Right lung (tissue), 5 donors: ENCODE measurements around the gene TMEM220. TPM values are rescaled to one million over a fixed set of nuclear protein-coding genes. Genes with fewer than 3 reads are reported as not detected.
"Not testable (repeated sequence)": the region's sequence is repeated elsewhere in the genome, so short reads cannot be mapped to it uniquely, and the experiment has no call there.

Experiments used
- DNase-seq, 2 donors: peaks; one replicate each; pipeline ENCODE4 v3.0.0-alpha.2; 2013
- polyA plus RNA-seq, 5 donors: library from polyadenylated mRNA; unstranded; fragments of 120-200 nt; gene quantifications; one replicate each; pipeline versions ENCODE4 v1.2.1 to v1.2.3, GENCODE V29; 2013; ENCODE audit warnings: inconsistent platforms in 1 of 5, low replicate concordance in 1 of 5; ENCODE audit not compliant: insufficient read length in 5 of 5, insufficient read depth in 1 of 5

Gene TMEM220
- polyA plus RNA-seq, 5 donors = 10.0 to 16.4 (median 12.1) TPM

DNA sequence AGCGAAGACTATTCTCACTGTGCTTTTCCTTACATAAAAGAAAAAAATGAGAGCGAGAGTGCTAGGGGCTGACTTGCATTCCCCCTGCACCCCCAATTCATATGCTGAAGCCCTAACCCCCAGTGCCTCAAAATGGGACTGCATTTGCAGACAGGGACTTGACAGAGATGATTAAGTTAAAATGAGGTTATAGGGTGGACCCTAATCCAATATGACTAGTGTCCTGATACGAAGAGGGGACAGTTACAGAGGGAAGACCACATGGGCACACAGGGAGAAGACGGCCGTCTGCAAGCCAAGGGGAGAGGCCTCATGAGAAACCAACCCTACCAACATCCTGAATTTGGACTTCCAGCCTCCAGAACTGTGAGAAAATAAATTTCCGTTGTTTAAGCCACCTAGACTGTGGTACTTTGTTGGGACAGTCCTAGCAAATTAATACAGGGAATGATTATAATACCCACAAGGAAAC lies 1.6 kb upstream of the TMEM220 start:
- DNase-seq = no peak

DNA sequence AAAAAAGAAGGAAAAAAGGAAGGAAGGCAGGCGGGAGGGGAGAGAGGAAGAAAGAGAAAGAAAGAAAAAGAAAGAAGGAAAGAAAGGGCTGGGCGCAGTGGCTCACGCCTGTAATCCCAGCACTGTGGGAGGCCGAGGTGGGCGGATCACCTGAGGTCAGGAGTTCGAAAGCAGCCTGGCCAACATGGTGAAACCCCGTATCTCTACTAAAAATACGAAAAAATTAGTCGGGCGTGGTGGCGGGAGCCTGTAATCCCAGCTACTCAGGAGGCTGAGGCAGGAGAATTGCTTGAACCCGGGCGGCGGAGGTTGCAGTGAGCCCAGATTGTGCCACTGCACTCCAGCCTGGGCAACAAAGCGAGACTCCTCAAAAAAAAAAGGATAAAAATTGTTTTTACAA lies 424 bp upstream of the TMEM220 start:
- not testable (repeated sequence) for DNase-seq

GRCh38 chr17:10728331-10728892 lies 1.4 kb downstream of the TMEM220 start:
- DNase-seq = no peak

DNA sequence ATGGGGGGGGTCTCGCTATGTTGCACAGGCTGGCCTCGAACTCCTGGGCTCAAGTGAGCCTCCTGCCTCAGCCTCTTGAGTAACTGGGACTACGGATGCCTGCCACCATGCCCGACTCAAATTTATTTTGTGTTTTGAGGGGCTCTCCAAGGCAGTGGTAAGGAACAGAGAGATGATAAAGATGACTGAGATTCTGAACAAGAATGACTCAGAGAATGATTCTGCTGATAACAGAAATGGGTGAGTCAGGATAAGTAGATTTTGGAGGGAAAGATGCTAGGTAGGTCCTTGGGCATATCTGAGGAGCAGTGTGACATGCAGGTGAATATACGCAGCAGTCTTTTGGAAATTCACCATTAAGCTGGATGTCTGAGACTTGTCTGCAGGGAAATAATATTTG lies 2.6 kb downstream of the TMEM220 start:
- no peak for DNase-seq

DNA sequence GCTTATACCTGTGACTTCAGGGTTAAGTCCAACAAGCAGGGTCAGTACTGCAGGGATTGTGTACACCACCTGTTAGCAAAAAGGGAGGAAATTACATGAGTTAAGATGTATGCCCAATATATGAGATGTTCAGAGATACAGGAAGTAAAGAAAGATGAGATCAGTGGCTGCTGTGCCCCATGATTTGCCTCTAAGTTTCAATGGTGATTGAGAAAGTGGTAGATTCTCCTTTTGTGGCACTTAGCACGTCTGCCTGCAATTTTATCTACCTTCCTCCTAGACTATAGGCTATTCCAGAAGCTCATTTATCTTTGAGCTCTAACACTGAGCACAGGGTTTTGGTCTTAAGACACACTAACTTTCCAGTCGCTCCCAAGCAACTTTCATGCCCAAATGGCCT lies 3.6 kb downstream of the TMEM220 start:
- no peak for DNase-seq

DNA sequence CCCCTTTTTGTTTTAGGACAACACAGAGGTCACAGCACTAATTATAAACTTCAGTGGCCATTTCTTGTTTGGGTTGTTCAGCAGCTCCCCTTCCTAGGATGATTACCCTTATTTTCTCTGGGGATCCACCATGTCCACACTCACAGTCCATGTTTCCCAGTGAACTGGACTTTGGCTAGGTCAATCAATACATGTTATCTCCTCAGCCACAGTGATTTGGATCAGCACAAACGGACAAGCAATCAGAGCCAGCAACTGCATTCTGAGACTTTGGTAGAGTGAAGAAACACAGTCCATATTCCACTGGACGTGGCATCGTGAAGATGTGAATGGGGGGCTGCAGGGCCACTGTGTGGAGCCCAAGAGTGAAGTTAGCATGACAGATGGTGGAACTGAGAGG lies 4.6 kb downstream of the TMEM220 start:
- no peak for DNase-seq

DNA sequence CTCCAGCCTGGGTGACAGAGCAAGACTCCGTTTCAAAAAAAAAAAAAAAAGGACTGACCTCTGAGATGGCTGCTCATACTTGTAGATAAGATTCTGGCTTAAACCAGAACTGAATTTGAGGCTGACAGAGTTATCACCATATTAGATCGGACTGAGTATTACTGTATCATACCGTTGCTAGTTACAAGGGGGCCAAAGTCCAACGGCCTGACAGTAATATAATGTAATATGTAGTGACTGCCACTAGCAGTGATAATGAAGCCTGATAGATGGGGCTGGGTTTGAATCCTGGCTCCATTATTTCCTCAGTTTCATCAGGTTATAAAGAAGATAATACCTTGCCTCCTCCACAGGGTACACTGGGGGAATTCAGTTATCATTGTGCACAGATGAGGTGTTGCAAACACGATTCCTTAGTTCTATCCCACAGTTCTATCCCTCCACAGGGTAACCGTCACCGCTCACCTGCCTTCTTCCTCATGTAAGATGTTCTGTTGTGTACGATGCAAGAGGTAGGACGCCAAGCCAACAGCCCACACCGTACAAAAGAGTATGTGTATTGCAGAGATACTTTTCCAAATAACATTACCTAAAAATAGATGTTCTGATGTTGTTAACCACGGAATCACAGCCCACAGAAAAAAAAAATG lies 5.2 kb downstream of the TMEM220 start:
- no peak for DNase-seq

DNA sequence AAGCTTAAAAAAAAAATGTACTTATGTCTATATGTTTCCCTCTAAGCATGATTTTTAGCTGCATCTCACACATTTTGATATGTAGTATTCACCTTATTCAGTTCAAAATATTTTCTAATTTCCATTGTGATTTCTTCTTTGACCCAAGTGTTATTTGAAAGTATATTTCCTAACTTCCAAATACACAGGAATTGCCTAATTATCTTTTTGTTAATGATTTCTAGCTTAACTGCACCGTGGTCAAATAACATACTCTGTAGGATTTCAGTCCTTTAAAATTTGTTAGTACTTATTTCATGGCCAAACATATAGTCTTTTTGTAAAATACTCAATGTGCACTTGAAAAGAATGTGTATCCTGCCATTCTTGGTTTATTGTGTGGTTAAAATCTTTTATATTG lies 11.3 kb downstream of the TMEM220 start:
- DNase-seq = no peak

- DNase-seq = no peak
Observed at GRCh38 chr17:10716218-10716617, 13.6 kb downstream of the TMEM220 start.

DNA sequence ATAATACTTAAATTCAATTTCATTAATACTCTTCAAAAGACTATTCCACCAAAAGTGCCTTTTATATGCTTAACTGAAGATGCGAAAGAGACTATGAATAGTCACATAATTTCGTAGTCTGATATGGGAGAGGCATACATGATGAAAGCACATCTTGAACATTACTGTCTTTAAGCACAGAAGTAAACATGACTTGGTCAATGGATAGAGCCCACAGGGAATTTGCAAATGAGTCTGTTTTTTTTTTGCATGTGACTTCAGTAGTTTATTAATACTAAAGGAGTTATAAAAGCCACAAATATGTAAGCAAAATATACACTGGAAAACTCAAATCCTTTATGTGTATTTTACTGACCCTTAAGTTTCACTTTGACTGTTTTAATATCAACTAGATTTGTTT lies 16.5 kb downstream of the TMEM220 start:
- no peak for DNase-seq

DNA sequence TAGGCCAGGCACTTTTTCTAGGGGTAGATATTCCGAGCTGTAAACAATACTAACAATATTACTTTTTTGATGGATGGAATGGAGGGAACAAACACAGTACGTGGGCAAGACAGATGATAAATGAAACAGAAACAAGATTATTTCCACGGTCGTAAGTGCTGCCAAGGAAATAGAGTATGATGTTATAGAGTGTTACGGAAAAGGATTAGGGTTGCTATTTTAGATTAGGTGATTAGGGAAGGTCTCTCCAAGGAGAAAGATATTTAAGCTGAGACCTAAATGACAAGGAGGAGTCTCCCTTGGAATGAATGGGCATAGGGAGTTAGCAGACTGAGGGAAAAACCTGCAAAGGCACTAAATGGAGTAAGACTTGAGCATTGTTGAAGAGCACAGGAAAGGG lies 24.1 kb downstream of the TMEM220 start:
- DNase-seq = no peak

GRCh38 chr17:10702574-10702973 lies 27.2 kb downstream of the TMEM220 start:
- DNase-seq = no peak

DNA sequence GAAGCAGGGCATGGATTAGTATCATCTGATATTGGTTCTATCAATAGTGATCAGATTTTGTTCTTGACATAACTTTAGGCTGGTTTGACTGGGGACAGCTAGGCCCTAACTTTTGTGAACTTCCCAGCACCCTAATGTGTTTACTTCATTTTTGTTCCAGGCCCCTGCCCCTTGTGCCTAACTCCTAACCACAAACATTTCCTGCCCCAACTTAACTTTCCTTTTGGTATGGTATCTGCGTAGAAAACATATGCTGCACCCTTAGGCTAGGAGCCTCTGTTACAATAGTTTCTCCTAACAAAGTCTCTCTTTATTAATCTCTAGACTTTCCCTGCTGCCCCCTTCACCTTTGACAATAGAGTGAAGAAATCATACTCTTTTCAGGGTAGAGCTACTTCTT lies 30.0 kb downstream of the TMEM220 start:
- no peak for DNase-seq

DNA sequence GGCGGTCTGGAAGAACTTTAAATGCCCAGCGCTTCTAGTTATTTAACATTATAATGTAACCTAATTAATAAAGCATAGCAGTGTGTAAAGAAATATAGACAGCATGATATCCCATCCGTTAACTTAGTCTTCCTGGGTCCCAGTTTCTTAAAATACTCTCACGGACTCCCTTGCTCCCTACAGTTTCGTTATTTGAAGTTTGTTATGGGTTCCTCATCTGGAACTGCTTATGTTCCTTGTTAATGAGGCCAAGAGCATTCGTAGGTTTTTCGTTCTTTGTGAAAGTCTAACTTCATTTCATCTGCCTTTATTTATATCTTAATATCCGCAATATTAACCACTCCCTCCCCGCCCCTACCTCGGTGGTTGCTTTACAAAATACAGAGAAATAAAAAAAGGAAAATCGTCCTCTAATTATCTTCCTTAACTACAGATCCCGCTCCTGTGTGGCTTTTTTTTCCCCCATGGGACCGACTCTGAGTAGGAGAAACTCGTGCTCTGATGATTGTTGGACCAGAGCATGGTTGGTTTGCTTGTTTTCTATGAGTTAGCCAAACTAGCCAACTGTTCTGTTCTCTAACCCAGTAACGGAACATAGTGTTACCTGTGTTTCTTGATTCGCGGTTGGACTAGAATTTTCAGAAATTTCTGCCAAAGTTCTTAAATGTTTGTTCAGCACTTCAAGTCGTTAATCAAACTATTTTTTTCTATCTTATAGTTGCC lies 31.6 kb downstream of the TMEM220 start:
- DNase-seq = peak in 1 of 2 donors; percentile 9

GRCh38 chr17:10697092-10698081 lies 32.4 kb downstream of the TMEM220 start, which contains the start of the genes ADPRM and SCO1:
Gene ADPRM (plus strand): TSS chr17:10697594. CDS start chr17:10704927, 7,333 bp downstream.
Gene SCO1 (minus strand): TSS chr17:10697533. CDS start chr17:10697507, 26 bp downstream.
- peak; percentile 91 to 93 for DNase-seq

DNA sequence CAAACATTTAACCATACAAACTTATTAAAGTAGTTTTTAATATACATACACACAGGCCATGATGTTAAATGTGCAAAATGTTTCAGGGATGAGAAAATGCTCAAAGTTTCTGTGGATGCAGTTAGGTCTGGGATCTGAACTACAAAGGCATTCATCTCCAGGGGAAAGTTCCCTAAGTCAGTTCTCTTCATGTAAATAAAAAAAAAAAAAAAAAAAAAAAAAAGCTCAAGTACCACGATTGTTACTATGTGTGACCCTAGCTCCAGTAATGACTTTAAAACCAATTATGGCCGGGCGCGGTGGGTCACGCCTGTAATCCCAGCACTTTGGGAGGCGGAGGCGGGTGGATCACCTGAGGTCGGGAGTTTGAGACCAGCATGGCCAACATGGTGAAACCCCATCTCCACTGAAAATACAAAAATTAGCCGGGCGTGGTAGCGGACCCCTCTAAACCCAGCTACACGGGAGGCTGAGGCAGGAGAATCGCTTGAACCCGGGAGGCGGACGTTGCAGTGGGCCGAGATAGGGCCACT lies 33.9 kb downstream of the TMEM220 start:
- DNase-seq = not testable (repeated sequence)

GRCh38 chr17:10687499-10687898 lies 42.3 kb downstream of the TMEM220 start:
- no peak for DNase-seq

GRCh38 chr17:10683853-10684252 lies 46.0 kb downstream of the TMEM220 start:
- no peak for DNase-seq

GRCh38 chr17:10681866-10682446 lies 47.9 kb downstream of the TMEM220 start:
- no peak for DNase-seq

- no peak for DNase-seq
Observed at GRCh38 chr17:10674704-10675103, 55.1 kb downstream of the TMEM220 start.

- DNase-seq = no peak
Observed at GRCh38 chr17:10673312-10673711, 56.5 kb downstream of the TMEM220 start.
